Upper lobe of left lung (tissue), 6 donors: ENCODE data around the gene FAM110D. TPM values are rescaled to one million over a fixed set of nuclear protein-coding genes. Genes with fewer than 3 reads are reported as not detected.

ENCODE experiments used
- ATAC-seq, 2 donors: fragments of 200-7000 bp; cut with Tn5 transposase; one replicate each; pipeline ENCODE4 v1.9.1; 2022; ENCODE audit warnings: mild to moderate bottlenecking in 2 of 2, moderate library complexity in 2 of 2; ENCODE audit not compliant: low FRiP score in 2 of 2
- DNase-seq, 2 donors: peaks; one replicate each; pipeline ENCODE4 v3.0.0-alpha.2; 2019 to 2020
- H3K27ac ChIP-seq, 4 donors: fragments of 200-600 bp; sonication (generic); one replicate each; pipeline ENCODE4 v1.5.1; 2016 to 2019
- H3K27me3 ChIP-seq, 4 donors: fragments of 200-600 bp; sonication (generic); one replicate each; pipeline ENCODE4 v1.5.1; 2017 to 2019
- H3K36me3 ChIP-seq, 4 donors: fragments of 200-600 bp; sonication (generic); one replicate each; pipeline ENCODE4 v1.5.1; 2016 to 2019
- H3K4me1 ChIP-seq, 4 donors: fragments of 200-600 bp; sonication (generic); one replicate each; pipeline ENCODE4 v1.5.1; 2018 to 2019
- H3K4me3 ChIP-seq, 4 donors: fragments of 200-600 bp; sonication (generic); one replicate each; pipeline ENCODE4 v1.5.1; 2017 to 2019; ENCODE audit warnings: mild to moderate bottlenecking in 2 of 4, moderate library complexity in 1 of 4
- H3K9me3 ChIP-seq, 4 donors: fragments of 200-600 bp; sonication (generic); one replicate each; pipeline ENCODE4 v1.5.1; 2018 to 2019
- EP300 ChIP-seq, 4 donors: sonication (generic); formaldehyde crosslinking; IDR thresholded peaks; one replicate each; pipeline ENCODE4 v1.5.1; 2017; ENCODE audit warnings: antibody characterized with exemption in 4 of 4, control low read depth in 2 of 4
- POLR2A ChIP-seq, 4 donors: fragments of 450-650 bp; IDR thresholded peaks; one replicate each; pipeline ENCODE4 v1.5.1; 2016 to 2017; ENCODE audit warnings: antibody characterized with exemption in 4 of 4, mild to moderate bottlenecking in 2 of 4
- POLR2AphosphoS5 ChIP-seq, 2 donors: sonication (generic); formaldehyde crosslinking; IDR thresholded peaks; one replicate each; pipeline ENCODE4 v1.5.1; 2017; ENCODE audit warnings: antibody characterized with exemption in 2 of 2
- WGBS, 2 donors: methylation state at CpG; one replicate each; pipeline ENCODE4 v1.1.5; 2017 to 2018; 5-methylcytosine and 5-hydroxymethylcytosine counted together
- total RNA-seq, 6 donors: library from RNA; depleted of rRNA in 4 of 6; stranded (reverse); fragments of >200 nt in 4 of 6; gene quantifications; one replicate each; pipeline versions ENCODE4 v1.1.0 to v1.2.1, GENCODE V29; 2016 to 2021
- TF ChIP-seq, protein P1 (sequence below), 6 experiments: fragments of 450-650 bp in 4 of 6; fragments of 200-600 bp in 2 of 6; sonication (generic) in 2 of 6; IDR thresholded peaks; one replicate each; pipeline ENCODE4 v1.5.1; 2016 to 2019; ENCODE audit warnings: antibody characterized with exemption in 6 of 6
- donor health status: DM: no; HTN: no; CAD: no; lungs with moderate emphysema.
- donor health status: DM: no; HTN: yes; CAD: no; lungs with severe emphysema.

The FAM110D gene
- total RNA-seq, 6 donors from 2014 or later = 1.0 to 6.7 (median 4.7) TPM

DNA sequence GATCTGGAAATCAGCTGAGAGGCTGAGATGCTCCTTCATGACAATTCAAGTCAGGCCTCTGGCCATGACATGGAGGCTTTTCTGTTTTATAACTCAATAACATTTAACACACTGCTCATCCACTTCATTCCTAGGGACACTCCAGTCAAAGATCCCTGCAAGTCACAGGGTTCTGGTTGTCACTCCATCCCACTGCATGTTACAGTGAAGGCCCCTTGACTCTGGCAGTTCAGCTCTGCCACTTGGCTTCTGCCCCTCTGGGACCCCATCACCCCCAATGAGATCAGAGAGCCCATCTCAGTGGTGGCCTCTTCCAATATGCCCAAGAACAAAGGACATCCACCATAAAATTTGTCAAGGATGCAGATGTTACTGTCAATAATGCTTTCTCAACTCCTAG is 10.0 kb upstream of the FAM110D start:
- Histone ChIP-seq H3K27me3 (no peaks in the 10 kb centered on the region), H3K27ac (no peak overlapping the region), H3K36me3 (no peaks in the 10 kb centered on the region), H3K4me3 (no peak overlapping the region), H3K9me3 (no peaks in the 10 kb centered on the region), H3K4me1 (peaks cover 0 to 6% (median 2%) of the 10 kb centered on the region in 4 donors)
- no peak for TF ChIP-seq EP300 (IDR thresholded peaks at IDR 0.05)
- TF ChIP-seq, protein P1, sequence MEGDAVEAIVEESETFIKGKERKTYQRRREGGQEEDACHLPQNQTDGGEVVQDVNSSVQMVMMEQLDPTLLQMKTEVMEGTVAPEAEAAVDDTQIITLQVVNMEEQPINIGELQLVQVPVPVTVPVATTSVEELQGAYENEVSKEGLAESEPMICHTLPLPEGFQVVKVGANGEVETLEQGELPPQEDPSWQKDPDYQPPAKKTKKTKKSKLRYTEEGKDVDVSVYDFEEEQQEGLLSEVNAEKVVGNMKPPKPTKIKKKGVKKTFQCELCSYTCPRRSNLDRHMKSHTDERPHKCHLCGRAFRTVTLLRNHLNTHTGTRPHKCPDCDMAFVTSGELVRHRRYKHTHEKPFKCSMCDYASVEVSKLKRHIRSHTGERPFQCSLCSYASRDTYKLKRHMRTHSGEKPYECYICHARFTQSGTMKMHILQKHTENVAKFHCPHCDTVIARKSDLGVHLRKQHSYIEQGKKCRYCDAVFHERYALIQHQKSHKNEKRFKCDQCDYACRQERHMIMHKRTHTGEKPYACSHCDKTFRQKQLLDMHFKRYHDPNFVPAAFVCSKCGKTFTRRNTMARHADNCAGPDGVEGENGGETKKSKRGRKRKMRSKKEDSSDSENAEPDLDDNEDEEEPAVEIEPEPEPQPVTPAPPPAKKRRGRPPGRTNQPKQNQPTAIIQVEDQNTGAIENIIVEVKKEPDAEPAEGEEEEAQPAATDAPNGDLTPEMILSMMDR (IDR thresholded peaks at IDR 0.05) = no peak
- no peak for TF ChIP-seq POLR2A (IDR thresholded peaks at IDR 0.05)
- TF ChIP-seq POLR2AphosphoS5 (IDR thresholded peaks at IDR 0.05) = no peak
- ATAC-seq (no peak), DNase-seq (no peak)

DNA sequence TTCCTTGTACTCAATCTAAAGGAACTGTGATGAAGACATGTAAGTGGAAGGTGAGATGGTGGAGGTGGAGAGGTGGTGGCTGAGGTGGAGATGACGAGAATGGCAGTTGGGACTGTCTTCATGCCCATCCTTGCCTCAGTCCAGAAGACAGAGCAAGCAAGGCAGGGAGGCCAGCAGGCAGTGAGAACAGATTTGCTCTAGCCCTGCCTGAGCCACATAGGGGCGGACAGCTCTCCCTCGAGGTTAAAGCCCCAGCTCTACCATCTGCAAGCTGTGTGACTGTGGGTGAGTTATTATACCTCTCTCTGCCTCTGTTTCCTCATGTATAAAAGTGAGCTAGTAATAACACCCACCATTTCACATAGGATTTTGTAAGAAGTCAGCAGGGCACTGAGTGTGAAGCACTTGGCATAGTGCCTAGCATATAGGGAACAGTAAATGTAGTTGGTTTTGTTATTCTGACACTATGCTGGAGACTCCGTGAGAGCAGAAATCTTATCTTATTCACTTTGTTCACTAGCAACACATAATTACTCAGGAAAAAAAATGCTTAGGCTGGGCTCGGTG is 4.8 kb upstream of the FAM110D start:
- no peaks in the 10 kb centered on the region for H3K27me3 ChIP-seq
- DNase-seq (no peak), ATAC-seq (no peak)
- H3K9me3 ChIP-seq = no peaks in the 10 kb centered on the region
- WGBS, 2 donors = 66 to 72% methylated on average over 4 to 5 of the region's 5 CpGs
- peaks cover 13 to 20% (median 17%) of the 10 kb centered on the region in 4 donors for H3K4me1 ChIP-seq
- TF ChIP-seq, protein P1 (IDR thresholded peaks at IDR 0.05) = no peak
- TF ChIP-seq EP300 (IDR thresholded peaks at IDR 0.05) (no peak), POLR2AphosphoS5 (IDR thresholded peaks at IDR 0.05) (no peak), POLR2A (IDR thresholded peaks at IDR 0.05) (no peak)
- peak overlapping the region in 2 of 4 donors; percentile 65 to 83 for H3K27ac ChIP-seq
- no peak overlapping the region for H3K4me3 ChIP-seq
- H3K36me3 ChIP-seq = no peaks in the 10 kb centered on the region

DNA sequence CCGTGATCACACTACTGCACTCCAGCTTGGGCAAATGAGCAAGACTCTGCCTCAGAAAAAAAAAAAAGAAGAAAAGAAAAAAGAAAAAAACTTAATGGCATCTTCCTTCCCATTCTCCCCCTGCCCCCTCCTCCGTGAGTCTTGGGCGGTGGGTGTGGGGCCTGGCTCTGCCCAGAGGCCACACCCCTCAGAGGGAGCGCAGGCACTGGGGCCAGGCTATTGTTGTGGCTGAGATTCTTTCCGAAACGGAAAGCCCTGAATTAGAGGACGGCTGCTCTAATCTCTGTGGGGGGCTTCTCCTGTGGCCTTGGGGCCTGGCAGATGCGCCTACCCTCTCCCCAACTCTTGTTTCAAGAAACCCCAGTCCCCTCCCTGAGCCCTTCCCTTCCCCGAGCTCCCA is 4.1 kb upstream of the FAM110D start:
- peaks cover 13 to 20% (median 17%) of the 10 kb centered on the region in 4 donors for H3K4me1 ChIP-seq
- TF ChIP-seq POLR2A (IDR thresholded peaks at IDR 0.05) = no peak
- TF ChIP-seq EP300 (IDR thresholded peaks at IDR 0.05) = no peak
- no peak for TF ChIP-seq POLR2AphosphoS5 (IDR thresholded peaks at IDR 0.05)
- TF ChIP-seq, protein P1 (IDR thresholded peaks at IDR 0.05) = no peak
- H3K27ac ChIP-seq = peak overlapping the region; percentile 46 to 83 (median 56)
- no peak for DNase-seq
- H3K9me3 ChIP-seq = no peaks in the 10 kb centered on the region
- H3K4me3 ChIP-seq = no peak overlapping the region
- no peaks in the 10 kb centered on the region for H3K36me3 ChIP-seq
- H3K27me3 ChIP-seq = no peaks in the 10 kb centered on the region
- no peak for ATAC-seq
- WGBS, 2 donors = 60 to 61% methylated on average over 9 of the region's 9 CpGs

DNA sequence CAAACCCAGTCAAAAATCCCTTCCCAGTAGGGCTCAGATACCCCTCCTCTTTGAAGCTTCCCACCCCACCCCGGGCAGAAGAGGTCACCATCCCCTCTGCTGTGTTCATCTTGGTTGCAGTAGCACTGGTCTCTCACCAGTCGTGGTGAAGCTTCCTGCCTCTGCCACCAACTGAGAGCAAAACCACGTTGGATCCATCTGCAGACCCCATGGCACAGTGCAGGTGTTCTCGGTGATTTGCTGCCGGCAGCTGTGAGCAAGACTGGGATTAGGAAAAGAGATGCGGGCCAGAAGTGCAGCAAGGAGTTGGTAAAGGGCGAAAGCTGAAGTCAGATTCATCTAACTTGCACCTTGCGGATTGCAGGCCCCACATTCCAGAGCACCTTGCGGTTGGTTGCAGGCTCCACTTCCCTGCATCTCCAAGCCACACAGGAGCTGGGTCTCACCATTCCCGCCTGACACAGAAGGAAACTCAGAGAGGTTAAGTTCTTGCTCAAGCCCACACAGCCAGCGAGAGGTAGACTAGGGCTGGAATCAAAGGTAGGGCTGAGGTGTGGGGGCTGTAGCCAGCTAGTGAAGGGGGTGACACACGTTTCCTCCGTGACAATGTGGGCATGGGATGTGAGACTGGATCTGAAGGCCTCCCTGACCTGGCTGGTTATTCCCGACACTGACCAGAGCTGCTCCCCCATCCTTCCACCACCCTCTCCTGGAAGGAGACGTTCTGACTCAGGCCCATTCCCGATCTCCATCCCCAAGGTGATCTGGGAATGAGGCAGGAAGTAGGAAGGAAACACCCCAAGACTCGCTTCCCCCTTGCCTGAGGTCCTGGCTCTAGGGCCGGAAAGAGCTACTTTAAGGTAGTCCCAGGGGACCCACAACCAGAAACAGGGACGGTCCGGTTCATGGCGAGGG is 3.3 kb upstream of the FAM110D start:
- WGBS, 2 donors = 62 to 65% methylated on average over 17 to 21 of the region's 21 CpGs
- no peaks in the 10 kb centered on the region for H3K36me3 ChIP-seq

More for the DNA sequence above, 3.3 kb upstream of the FAM110D start:
- TF ChIP-seq POLR2AphosphoS5 (IDR thresholded peaks at IDR 0.05) = peak; percentile 26 to 89
- TF ChIP-seq EP300 (IDR thresholded peaks at IDR 0.05) = peak in 2 of 4 donors; percentile 62 to 89
- TF ChIP-seq POLR2A (IDR thresholded peaks at IDR 0.05) = no peak
- DNase-seq = no peak
- H3K27ac ChIP-seq = peak overlapping the region; percentile 48 to 83 (median 78)
- peak overlapping the region in 3 of 4 donors; percentile 12 to 33 (median 13) for H3K4me3 ChIP-seq
- no peaks in the 10 kb centered on the region for H3K9me3 ChIP-seq
- H3K27me3 ChIP-seq = no peaks in the 10 kb centered on the region
- peaks cover 14 to 20% (median 17%) of the 10 kb centered on the region in 4 donors for H3K4me1 ChIP-seq
- peak in 1 of 2 donors; percentile 8 for ATAC-seq
